SK-N-SH treated with all-trans-retinoic acid at 6 μM for 48 hours (cell line): ENCODE data around the gene PRR20B.

ENCODE experiments used
- ARNTL ChIP-seq: fragments of 450-650 bp; formaldehyde crosslinking; IDR thresholded peaks from 2 replicates; pipeline ENCODE4 v1.5.0; 2020; ENCODE audit warnings: low read depth, mild to moderate bottlenecking, moderate library complexity, borderline replicate concordance
- CREB5 ChIP-seq: fragments of 250-450 bp; sonication (Bioruptor Pico); IDR thresholded peaks from 2 replicates; pipeline ENCODE4 v1.5.1; 2020; ENCODE audit warnings: low read depth, mild to moderate bottlenecking, moderate library complexity
- ESRRG ChIP-seq: fragments of 250-450 bp; sonication (Bioruptor Pico); IDR thresholded peaks from 2 replicates; pipeline ENCODE4 v1.6.1; 2021; ENCODE audit warnings: mild to moderate bottlenecking
- OSR1 ChIP-seq: fragments of 250-450 bp; sonication (Bioruptor Pico); IDR thresholded peaks from 2 replicates; pipeline ENCODE4 v1.8.0; 2022; ENCODE audit warnings: moderate library complexity, mild to moderate bottlenecking, inconsistent platforms
- RARB ChIP-seq: fragments of 250-450 bp; sonication (Bioruptor Pico); IDR thresholded peaks from 2 replicates; pipeline ENCODE4 v1.8.0; 2021; ENCODE audit warnings: mild to moderate bottlenecking, moderate library complexity
- SNAI2 ChIP-seq: fragments of 250-450 bp; sonication (Bioruptor Pico); IDR thresholded peaks from 2 replicates; pipeline ENCODE4 v1.5.0; 2020; ENCODE audit warnings: mild to moderate bottlenecking, moderate library complexity
- TCF4 ChIP-seq: fragments of 250-450 bp; sonication (Bioruptor Pico); IDR thresholded peaks from 2 replicates; pipeline ENCODE4 v1.8.0; 2021; ENCODE audit warnings: mild to moderate bottlenecking, moderate library complexity, borderline replicate concordance
- TSHZ2 ChIP-seq: fragments of 250-450 bp; sonication (Bioruptor Pico); IDR thresholded peaks from 2 replicates; pipeline ENCODE4 v1.5.0; 2020; ENCODE audit warnings: mild to moderate bottlenecking, moderate library complexity
- ZFP3 ChIP-seq: fragments of 250-450 bp; sonication (Bioruptor Pico); IDR thresholded peaks from 2 replicates; pipeline ENCODE4 v1.5.0; 2020; ENCODE audit warnings: mild to moderate bottlenecking, moderate library complexity

GRCh38 chr13:57138988-57139387 lies 8.3 kb upstream of the PRR20B start:
- TF ChIP-seq RARB: no peak
- TF ChIP-seq CREB5 (CRISPR knock-in tag): no peak
- no peak for TF ChIP-seq TCF4 (CRISPR knock-in tag)
- TF ChIP-seq SNAI2 (CRISPR knock-in tag): no peak
- no peak for TF ChIP-seq TSHZ2 (CRISPR knock-in tag)
- TF ChIP-seq ARNTL (CRISPR knock-in tag): no peak
- TF ChIP-seq ESRRG: no peak
- TF ChIP-seq OSR1 (CRISPR knock-in tag): no peak
- TF ChIP-seq ZFP3 (CRISPR knock-in tag): no peak
